GM19328 (cell line): ENCODE data around the gene AKAP14.
"Not testable (repeated sequence)": the region's sequence is repeated elsewhere in the genome, so short reads cannot be mapped to it uniquely, and the experiment has no call there.

Source experiments
- ATAC-seq: cut with Tn5 transposase; IDR thresholded peaks from one replicate; pipeline ENCODE4 v1.9.1; 2021; ENCODE audit warnings: mild to moderate bottlenecking, moderate library complexity; ENCODE audit not compliant: unreplicated experiment

Gene AKAP14

GRCh38 chrX:119919835-119920585 lies 24.3 kb downstream of the AKAP14 start:
- ATAC-seq = no peak

GRCh38 chrX:119922391-119922790 lies 26.7 kb downstream of the AKAP14 start:
- ATAC-seq = not testable (repeated sequence)

GRCh38 chrX:119935215-119935874 lies 39.7 kb downstream of the AKAP14 start:
- ATAC-seq = no peak

- ATAC-seq = no peak
These were observed 45.6 kb downstream of the AKAP14 start for GRCh38 chrX:119941336-119941735.

- no peak for ATAC-seq
These were observed 46.6 kb downstream of the AKAP14 start for GRCh38 chrX:119942173-119942819.

- ATAC-seq = peak; percentile 34
These were observed 47.1 kb downstream of the AKAP14 start for GRCh38 chrX:119942831-119943184.

- peak; percentile 63 for ATAC-seq
These were observed 47.7 kb downstream of the AKAP14 start, which contains the start of gene NKAP for GRCh38 chrX:119943185-119943988. Gene NKAP (minus strand): TSS chrX:119943751. CDS start chrX:119943605, 146 bp downstream.

GRCh38 chrX:119945481-119945880 lies 49.8 kb downstream of the AKAP14 start:
- ATAC-seq = no peak

- no peak for ATAC-seq
These were observed 52.7 kb downstream of the AKAP14 start for GRCh38 chrX:119948381-119948780.

- no peak for ATAC-seq
These were observed 58.7 kb downstream of the AKAP14 start for GRCh38 chrX:119954374-119954773.

GRCh38 chrX:119955807-119956570 lies 60.3 kb downstream of the AKAP14 start:
- ATAC-seq = not testable (repeated sequence)

- no peak for ATAC-seq
These were observed 64.9 kb downstream of the AKAP14 start for GRCh38 chrX:119960625-119961024.

- not testable (repeated sequence) for ATAC-seq
These were observed 71.1 kb downstream of the AKAP14 start for GRCh38 chrX:119966837-119967236.
